Neural crest cell (in vitro differentiated cells): ENCODE data around the gene UBQLN1. TPM values are rescaled to one million over a fixed set of nuclear protein-coding genes. Genes with fewer than 3 reads are reported as not detected.

Experiments used
- DNase-seq: peaks from one replicate; pipeline ENCODE4 v3.0.0; 2021; ENCODE audit warnings: low read depth, mixed read lengths, low spot score
- H3K27ac Mint-ChIP-seq: one replicate; pipeline ENCODE4 v1.8.0; 2021; ENCODE audit warnings: mild to moderate bottlenecking, mixed read lengths; ENCODE audit not compliant: unreplicated experiment
- H3K27me3 Mint-ChIP-seq: 2 replicates; pipeline ENCODE4 v1.8.0; 2021; ENCODE audit warnings: low read depth, mild to moderate bottlenecking, mixed read lengths
- H3K36me3 Mint-ChIP-seq: 2 replicates; pipeline ENCODE4 v1.8.0; 2021; ENCODE audit warnings: low read depth, mild to moderate bottlenecking, mixed read lengths
- H3K4me1 Mint-ChIP-seq: 2 replicates; pipeline ENCODE4 v1.8.0; 2021; ENCODE audit warnings: mixed read lengths
- H3K4me3 Mint-ChIP-seq: one replicate; pipeline ENCODE4 v1.8.0; 2021; ENCODE audit warnings: mild to moderate bottlenecking, mixed read lengths
- H3K9me3 Mint-ChIP-seq: 2 replicates; pipeline ENCODE4 v1.8.0; 2021; ENCODE audit warnings: mixed read lengths
- CTCF ChIP-seq: fragments of 200-600 bp; sonication (generic); conservative IDR thresholded peaks from 2 replicates; pipeline ENCODE4 v1.5.0; 2021; ENCODE audit warnings: antibody characterized with exemption, mild to moderate bottlenecking
- total RNA-seq: library from RNA; stranded (reverse); gene quantifications from 2 replicates; pipeline ENCODE4 v1.2.1, GENCODE V29; 2021

Gene UBQLN1
- total RNA-seq, 1 donor from 2014 or later = 109 TPM

- TF ChIP-seq CTCF = no peak
- peak overlapping the region; percentile 35 for H3K4me3 Mint-ChIP-seq
- no peak overlapping the region for H3K27ac Mint-ChIP-seq
- H3K27me3 Mint-ChIP-seq = no peaks in the 10 kb centered on the region
- H3K36me3 Mint-ChIP-seq = peaks cover 5% of the 10 kb centered on the region
- no peak for DNase-seq
- no peaks in the 10 kb centered on the region for H3K9me3 Mint-ChIP-seq
- peaks cover 21% of the 10 kb centered on the region for H3K4me1 Mint-ChIP-seq
Observed at GRCh38 chr9:83625178-83625577, 82.6 kb downstream of the UBQLN1 start.

- peaks cover 3% of the 10 kb centered on the region for H3K27me3 Mint-ChIP-seq
- H3K4me3 Mint-ChIP-seq = peak overlapping the region; percentile 85
- peaks cover 2% of the 10 kb centered on the region for H3K36me3 Mint-ChIP-seq
- no peaks in the 10 kb centered on the region for H3K9me3 Mint-ChIP-seq
- DNase-seq = no peak
- peaks cover 17% of the 10 kb centered on the region for H3K4me1 Mint-ChIP-seq
- no peak for TF ChIP-seq CTCF
- H3K27ac Mint-ChIP-seq = peak overlapping the region; percentile 59
Observed at GRCh38 chr9:83623679-83624076, 84.1 kb downstream of the UBQLN1 start.

- Mint-ChIP-seq H3K4me3 (peak within 1 kb of the TSS; percentile 94), H3K27ac (peak within 1 kb of the TSS; percentile 90), H3K9me3 (no peaks in the 10 kb centered on the region), H3K4me1 (peaks cover 17% of the 10 kb centered on the region), H3K27me3 (peaks cover 3% of the 10 kb centered on the region), H3K36me3 (peaks cover 2% of the 10 kb centered on the region)
- peak; percentile 63 for DNase-seq
- no peak for TF ChIP-seq CTCF
Observed at GRCh38 chr9:83622939-83623678, 84.6 kb downstream of the UBQLN1 start, which contains the start of gene IDNK. Gene IDNK (plus strand): TSS chr9:83623143. CDS start chr9:83623172, 29 bp downstream.

- Mint-ChIP-seq H3K36me3 (peaks cover 2% of the 10 kb centered on the region), H3K4me3 (peak overlapping the region; percentile 94), H3K27ac (peak overlapping the region; percentile 90), H3K4me1 (peaks cover 17% of the 10 kb centered on the region), H3K27me3 (peaks cover 3% of the 10 kb centered on the region), H3K9me3 (no peaks in the 10 kb centered on the region)
- TF ChIP-seq CTCF = no peak
- no peak for DNase-seq
Observed at GRCh38 chr9:83622433-83622938, 85.3 kb downstream of the UBQLN1 start.

GRCh38 chr9:83620841-83621636 lies 86.7 kb downstream of the UBQLN1 start:
- TF ChIP-seq CTCF = peak; percentile 70
- DNase-seq = peak; percentile 53
- H3K27ac Mint-ChIP-seq = no peak overlapping the region

More at GRCh38 chr9:83620841-83621636, 86.7 kb downstream of the UBQLN1 start:
- no peaks in the 10 kb centered on the region for H3K9me3 Mint-ChIP-seq
- peaks cover 2% of the 10 kb centered on the region for H3K36me3 Mint-ChIP-seq
- peaks cover 3% of the 10 kb centered on the region for H3K27me3 Mint-ChIP-seq
- H3K4me1 Mint-ChIP-seq = peaks cover 17% of the 10 kb centered on the region
- peak overlapping the region; percentile 94 for H3K4me3 Mint-ChIP-seq
